ENCODE results near the gene KCTD20. TPM values are rescaled to one million over a fixed set of nuclear protein-coding genes. Genes with fewer than 3 reads are reported as not detected.

KCTD20 gene
- total and polyA plus RNA-seq, 2 donors: 19.5 to 49.9 TPM

- Histone ChIP-seq H3K36me3 (ENCODE audit: control insufficient read depth in 2 of 2, insufficient read depth in 2 of 2, low read length in 1 of 2) (no peaks in the 10 kb centered on the region), H3K9me3 (ENCODE audit: control insufficient read depth in 2 of 2, insufficient read depth in 1 of 2, low read length in 1 of 2) (peaks cover 0 to 2% of the 10 kb centered on the region in 2 donors), H3K27ac (ENCODE audit: low read depth in 1 of 2, low read length in 1 of 2) (no peak overlapping the region), H3K4me3 (ENCODE audit: low read length in 2 of 2) (no peak overlapping the region), H3K4me1 (ENCODE audit: control insufficient read depth in 2 of 2, insufficient read depth in 2 of 2, low read length in 2 of 2) (peaks cover 4 to 7% of the 10 kb centered on the region in 2 donors), H3K27me3 (ENCODE audit: control insufficient read depth in 2 of 2, insufficient read depth in 1 of 2, low read length in 1 of 2) (no peaks in the 10 kb centered on the region)
- DNase-seq (ENCODE audit: low read depth in 6 of 9, low spot score in 9 of 9): no peak
- WGBS: 94% methylated on average over 3 of the region's 3 CpGs
Observed at GRCh38 chr6:36418558-36418957, 24.2 kb upstream of the KCTD20 start.

DNA sequence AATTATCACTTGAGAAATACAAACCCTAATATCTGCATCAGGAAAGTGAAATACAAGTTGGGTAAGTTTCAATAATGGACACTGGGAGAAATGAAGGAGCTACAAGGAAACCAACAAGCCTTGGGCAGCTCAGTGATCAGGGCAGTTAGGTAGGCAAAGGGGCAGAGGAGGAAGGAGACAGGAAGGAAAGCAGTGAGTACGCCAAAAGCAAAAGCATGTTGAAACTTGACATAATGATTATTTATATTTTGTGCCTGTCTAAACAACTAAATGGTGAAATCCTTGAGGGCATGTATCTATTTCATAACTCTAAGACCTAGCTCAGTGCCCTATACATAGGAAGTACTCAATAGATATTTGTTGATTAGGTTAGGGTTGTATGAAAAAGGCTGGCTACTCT is 23.5 kb upstream of the KCTD20 start:
- no peak for DNase-seq (ENCODE audit: low read depth in 6 of 9, low spot score in 9 of 9)
- Histone ChIP-seq H3K27ac (ENCODE audit: low read depth in 1 of 2, low read length in 1 of 2) (no peak overlapping the region), H3K36me3 (ENCODE audit: control insufficient read depth in 2 of 2, insufficient read depth in 2 of 2, low read length in 1 of 2) (no peaks in the 10 kb centered on the region), H3K27me3 (ENCODE audit: control insufficient read depth in 2 of 2, insufficient read depth in 1 of 2, low read length in 1 of 2) (no peaks in the 10 kb centered on the region), H3K4me3 (ENCODE audit: low read length in 2 of 2) (no peak overlapping the region), H3K9me3 (ENCODE audit: control insufficient read depth in 2 of 2, insufficient read depth in 1 of 2, low read length in 1 of 2) (no peaks in the 10 kb centered on the region), H3K4me1 (ENCODE audit: control insufficient read depth in 2 of 2, insufficient read depth in 2 of 2, low read length in 2 of 2) (peaks cover 7 to 14% of the 10 kb centered on the region in 2 donors)
- 92% methylated on average over 1 of the region's 1 CpG for WGBS

GRCh38 chr6:36422714-36423100 is 20.1 kb upstream of the KCTD20 start:
- H3K4me1 ChIP-seq (ENCODE audit: control insufficient read depth in 2 of 2, insufficient read depth in 2 of 2, low read length in 2 of 2): peaks cover 7 to 14% of the 10 kb centered on the region in 2 donors
- WGBS: 31% methylated on average over 4 of the region's 4 CpGs
- H3K9me3 ChIP-seq (ENCODE audit: control insufficient read depth in 2 of 2, insufficient read depth in 1 of 2, low read length in 1 of 2): no peaks in the 10 kb centered on the region
- no peak for DNase-seq (ENCODE audit: low read depth in 6 of 9, low spot score in 9 of 9)
- H3K27ac ChIP-seq (ENCODE audit: low read depth in 1 of 2, low read length in 1 of 2): peak overlapping the region in 1 of 2 donors; percentile 83
- no peaks in the 10 kb centered on the region for H3K36me3 ChIP-seq (ENCODE audit: control insufficient read depth in 2 of 2, insufficient read depth in 2 of 2, low read length in 1 of 2)
- H3K27me3 ChIP-seq (ENCODE audit: control insufficient read depth in 2 of 2, insufficient read depth in 1 of 2, low read length in 1 of 2): no peaks in the 10 kb centered on the region
- H3K4me3 ChIP-seq (ENCODE audit: low read length in 2 of 2): peak overlapping the region; percentile 65 to 74

GRCh38 chr6:36423101-36423824 is 19.5 kb upstream of the KCTD20 start:
- Histone ChIP-seq H3K4me1 (ENCODE audit: control insufficient read depth in 2 of 2, insufficient read depth in 2 of 2, low read length in 2 of 2) (peaks cover 7 to 14% of the 10 kb centered on the region in 2 donors), H3K27me3 (ENCODE audit: control insufficient read depth in 2 of 2, insufficient read depth in 1 of 2, low read length in 1 of 2) (no peaks in the 10 kb centered on the region), H3K9me3 (ENCODE audit: control insufficient read depth in 2 of 2, insufficient read depth in 1 of 2, low read length in 1 of 2) (no peaks in the 10 kb centered on the region), H3K4me3 (ENCODE audit: low read length in 2 of 2) (peak overlapping the region; percentile 65 to 74), H3K36me3 (ENCODE audit: control insufficient read depth in 2 of 2, insufficient read depth in 2 of 2, low read length in 1 of 2) (no peaks in the 10 kb centered on the region), H3K27ac (ENCODE audit: low read depth in 1 of 2, low read length in 1 of 2) (peak overlapping the region; percentile 67 to 86)
- peak; percentile 91 to 99 (median 98) for DNase-seq (ENCODE audit: low read depth in 6 of 9, low spot score in 9 of 9)
- under 1% methylated on average over 51 of the region's 51 CpGs for WGBS

DNA sequence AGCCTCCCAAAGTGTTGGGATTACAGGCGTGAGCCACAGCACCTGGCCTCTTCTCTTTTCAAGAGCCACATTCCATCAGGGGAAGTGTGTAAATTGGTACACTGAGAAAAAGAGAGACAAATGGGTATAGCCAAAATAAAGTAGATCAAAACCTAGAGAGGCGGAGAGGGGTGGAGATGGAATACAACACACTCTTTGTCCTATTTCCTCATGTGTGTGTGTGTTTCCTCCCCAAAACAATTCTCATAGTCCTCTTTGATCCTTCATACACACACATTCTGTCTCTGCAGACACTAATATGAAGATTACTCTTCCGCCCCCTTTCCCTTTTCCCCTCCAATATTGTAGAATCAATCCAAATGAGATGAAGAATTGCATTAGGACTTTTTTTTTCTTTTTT is 16.2 kb upstream of the KCTD20 start:
- Histone ChIP-seq H3K4me1 (ENCODE audit: control insufficient read depth in 2 of 2, insufficient read depth in 2 of 2, low read length in 2 of 2) (peaks cover 7 to 14% of the 10 kb centered on the region in 2 donors), H3K27me3 (ENCODE audit: control insufficient read depth in 2 of 2, insufficient read depth in 1 of 2, low read length in 1 of 2) (no peaks in the 10 kb centered on the region), H3K4me3 (ENCODE audit: low read length in 2 of 2) (no peak overlapping the region), H3K36me3 (ENCODE audit: control insufficient read depth in 2 of 2, insufficient read depth in 2 of 2, low read length in 1 of 2) (no peaks in the 10 kb centered on the region), H3K27ac (ENCODE audit: low read depth in 1 of 2, low read length in 1 of 2) (no peak overlapping the region), H3K9me3 (ENCODE audit: control insufficient read depth in 2 of 2, insufficient read depth in 1 of 2, low read length in 1 of 2) (no peaks in the 10 kb centered on the region)
- WGBS: 98% methylated on average over 3 of the region's 3 CpGs
- DNase-seq (ENCODE audit: low read depth in 6 of 9, low spot score in 9 of 9): no peak

DNA sequence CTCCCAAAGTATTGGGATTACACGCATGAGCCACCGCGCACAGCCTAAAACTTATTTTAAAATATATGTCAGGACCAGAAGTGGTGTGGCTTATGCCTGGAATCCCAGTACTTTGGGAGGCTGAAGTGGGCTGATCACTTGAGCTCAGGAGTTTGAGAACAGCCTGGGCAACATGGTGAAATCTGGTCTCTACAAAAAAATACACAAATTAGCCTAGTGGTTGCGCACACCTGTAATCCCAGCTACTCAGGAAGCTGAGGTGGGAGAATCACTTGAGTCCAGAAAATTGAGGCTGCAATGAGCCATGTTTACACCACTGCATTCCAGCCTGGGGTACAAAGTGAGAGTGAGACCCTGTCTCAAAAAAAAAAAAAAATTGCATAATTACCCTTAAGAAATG is 13.9 kb upstream of the KCTD20 start:
- H3K36me3 ChIP-seq (ENCODE audit: control insufficient read depth in 2 of 2, insufficient read depth in 2 of 2, low read length in 1 of 2): no peaks in the 10 kb centered on the region
- DNase-seq (ENCODE audit: low read depth in 6 of 9, low spot score in 9 of 9): no peak
- H3K4me3 ChIP-seq (ENCODE audit: low read length in 2 of 2): no peak overlapping the region
- WGBS: 58% methylated on average over 4 of the region's 4 CpGs
- peaks cover 0 to 3% of the 10 kb centered on the region in 2 donors for H3K4me1 ChIP-seq (ENCODE audit: control insufficient read depth in 2 of 2, insufficient read depth in 2 of 2, low read length in 2 of 2)
- H3K9me3 ChIP-seq (ENCODE audit: control insufficient read depth in 2 of 2, insufficient read depth in 1 of 2, low read length in 1 of 2): no peaks in the 10 kb centered on the region
- no peaks in the 10 kb centered on the region for H3K27me3 ChIP-seq (ENCODE audit: control insufficient read depth in 2 of 2, insufficient read depth in 1 of 2, low read length in 1 of 2)
- H3K27ac ChIP-seq (ENCODE audit: low read depth in 1 of 2, low read length in 1 of 2): no peak overlapping the region

DNA sequence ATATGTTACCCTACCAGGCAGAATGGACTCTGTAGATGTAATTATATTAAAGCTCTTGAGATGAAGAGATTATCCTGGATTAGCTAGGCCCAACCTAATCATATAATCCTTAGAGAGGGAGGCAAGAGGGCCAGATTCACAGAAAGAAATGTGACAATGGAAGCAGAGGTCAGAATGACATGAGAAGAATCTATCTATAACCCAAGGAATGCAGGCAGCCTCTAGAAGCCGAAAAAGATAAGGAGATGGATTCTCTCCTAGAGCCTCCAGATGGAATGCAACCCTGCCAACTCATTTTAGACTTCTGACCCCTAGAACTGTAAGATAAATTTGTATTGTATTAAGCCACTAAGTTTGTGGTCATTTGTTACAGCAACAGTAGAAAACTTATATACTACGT is 12.4 kb upstream of the KCTD20 start:
- 97% methylated on average over 2 of the region's 2 CpGs for WGBS

GRCh38 chr6:36431197-36431596 is 11.6 kb upstream of the KCTD20 start:
- Histone ChIP-seq H3K27me3 (ENCODE audit: control insufficient read depth in 2 of 2, insufficient read depth in 1 of 2, low read length in 1 of 2) (no peaks in the 10 kb centered on the region), H3K4me3 (ENCODE audit: low read length in 2 of 2) (no peak overlapping the region), H3K4me1 (ENCODE audit: control insufficient read depth in 2 of 2, insufficient read depth in 2 of 2, low read length in 2 of 2) (no peaks in the 10 kb centered on the region), H3K9me3 (ENCODE audit: control insufficient read depth in 2 of 2, insufficient read depth in 1 of 2, low read length in 1 of 2) (no peaks in the 10 kb centered on the region), H3K36me3 (ENCODE audit: control insufficient read depth in 2 of 2, insufficient read depth in 2 of 2, low read length in 1 of 2) (no peaks in the 10 kb centered on the region), H3K27ac (ENCODE audit: low read depth in 1 of 2, low read length in 1 of 2) (no peak overlapping the region)
- 95% methylated on average over 4 of the region's 4 CpGs for WGBS
- DNase-seq (ENCODE audit: low read depth in 6 of 9, low spot score in 9 of 9): no peak

More for the DNA sequence above, 12.4 kb upstream of the KCTD20 start:
- DNase-seq (ENCODE audit: low read depth in 6 of 9, low spot score in 9 of 9): no peak
- H3K27ac ChIP-seq (ENCODE audit: low read depth in 1 of 2, low read length in 1 of 2): no peak overlapping the region
- no peaks in the 10 kb centered on the region for H3K9me3 ChIP-seq (ENCODE audit: control insufficient read depth in 2 of 2, insufficient read depth in 1 of 2, low read length in 1 of 2)
- H3K4me3 ChIP-seq (ENCODE audit: low read length in 2 of 2): no peak overlapping the region
- H3K4me1 ChIP-seq (ENCODE audit: control insufficient read depth in 2 of 2, insufficient read depth in 2 of 2, low read length in 2 of 2): no peaks in the 10 kb centered on the region
- no peaks in the 10 kb centered on the region for H3K36me3 ChIP-seq (ENCODE audit: control insufficient read depth in 2 of 2, insufficient read depth in 2 of 2, low read length in 1 of 2)
- H3K27me3 ChIP-seq (ENCODE audit: control insufficient read depth in 2 of 2, insufficient read depth in 1 of 2, low read length in 1 of 2): no peaks in the 10 kb centered on the region

- Histone ChIP-seq H3K27me3 (ENCODE audit: control insufficient read depth in 2 of 2, insufficient read depth in 1 of 2, low read length in 1 of 2) (no peaks in the 10 kb centered on the region), H3K9me3 (ENCODE audit: control insufficient read depth in 2 of 2, insufficient read depth in 1 of 2, low read length in 1 of 2) (no peaks in the 10 kb centered on the region), H3K4me3 (ENCODE audit: low read length in 2 of 2) (no peak overlapping the region), H3K27ac (ENCODE audit: low read depth in 1 of 2, low read length in 1 of 2) (no peak overlapping the region), H3K36me3 (ENCODE audit: control insufficient read depth in 2 of 2, insufficient read depth in 2 of 2, low read length in 1 of 2) (no peaks in the 10 kb centered on the region), H3K4me1 (ENCODE audit: control insufficient read depth in 2 of 2, insufficient read depth in 2 of 2, low read length in 2 of 2) (no peaks in the 10 kb centered on the region)
- DNase-seq (ENCODE audit: low read depth in 6 of 9, low spot score in 9 of 9): no peak
- WGBS: 97% methylated on average over 4 of the region's 4 CpGs
Observed at GRCh38 chr6:36432151-36432671, 10.6 kb upstream of the KCTD20 start.

Measured in thymus (tissue), 11 donors.